GM21737 (cell line): ENCODE measurements around the gene ABCC1.

Experiments used
- ATAC-seq: cut with Tn5 transposase; IDR thresholded peaks from one replicate; pipeline ENCODE4 v1.9.1; 2021; ENCODE audit warnings: mild to moderate bottlenecking, moderate library complexity; ENCODE audit not compliant: unreplicated experiment

Gene ABCC1

DNA sequence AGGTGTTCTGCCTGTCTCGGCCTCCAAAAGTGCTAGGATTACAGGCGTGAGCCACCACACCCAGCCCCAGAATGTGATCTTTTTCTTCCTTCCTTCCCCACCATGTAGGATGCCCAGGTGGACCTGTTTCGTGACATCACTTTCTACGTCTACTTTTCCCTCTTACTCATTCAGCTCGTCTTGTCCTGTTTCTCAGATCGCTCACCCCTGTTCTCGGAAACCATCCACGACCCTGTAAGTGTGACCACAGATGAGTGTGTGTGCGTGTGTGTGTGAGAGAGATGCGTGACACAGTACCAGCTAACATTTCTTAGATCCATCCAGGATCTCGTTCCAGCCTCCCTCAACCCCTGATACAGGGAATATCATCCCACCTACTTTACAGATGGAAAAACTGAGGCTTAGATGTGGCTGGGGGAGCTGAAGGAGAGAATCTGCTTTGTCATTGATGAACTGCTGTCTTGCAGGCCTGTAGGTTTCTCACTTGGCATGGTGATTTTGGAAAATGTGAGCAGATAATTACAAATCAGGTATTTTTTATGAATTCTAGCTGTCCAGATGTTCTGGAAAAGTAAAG lies 67.1 kb downstream of the ABCC1 start:
- no peak for ATAC-seq

DNA sequence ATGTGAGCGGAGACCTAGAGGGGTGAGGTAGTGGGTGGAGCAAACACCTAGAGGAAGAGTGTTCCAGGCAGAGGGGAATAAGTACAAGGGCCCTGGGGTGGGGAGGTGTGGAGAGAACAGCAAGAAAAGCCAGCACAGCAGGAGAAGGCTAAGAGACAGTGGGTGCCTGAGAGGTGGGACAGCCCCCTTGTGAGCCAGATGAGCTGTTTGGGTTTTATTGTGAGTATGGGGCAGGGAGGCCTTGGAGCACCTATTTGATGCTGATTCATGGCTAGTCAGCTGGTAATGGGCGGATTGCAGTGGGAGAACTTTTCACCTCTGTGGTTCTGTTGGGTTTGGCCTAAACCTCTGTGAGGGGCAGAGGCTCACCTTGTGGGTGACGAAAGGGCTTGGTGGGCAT lies 68.4 kb downstream of the ABCC1 start:
- ATAC-seq: no peak

DNA sequence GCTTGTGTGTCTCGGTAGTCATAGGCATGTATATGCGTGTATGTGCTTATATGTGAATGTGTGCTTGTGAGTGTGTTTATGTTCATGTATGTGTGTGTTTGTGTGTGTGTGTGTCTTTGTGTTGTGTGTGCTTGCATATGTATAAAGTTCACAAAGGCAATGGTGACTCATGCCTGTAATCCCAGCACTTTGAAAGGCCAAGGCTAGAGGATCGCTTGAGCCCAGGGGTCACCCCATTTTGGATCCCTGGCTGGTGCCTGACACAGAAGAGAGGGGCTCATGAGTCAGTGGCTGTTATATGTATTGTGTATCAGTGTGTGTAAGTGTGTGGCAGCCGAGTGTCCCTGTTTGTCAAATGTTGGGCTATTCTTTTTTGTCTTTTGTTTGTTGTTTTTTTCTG lies 69.3 kb downstream of the ABCC1 start:
- ATAC-seq: no peak

DNA sequence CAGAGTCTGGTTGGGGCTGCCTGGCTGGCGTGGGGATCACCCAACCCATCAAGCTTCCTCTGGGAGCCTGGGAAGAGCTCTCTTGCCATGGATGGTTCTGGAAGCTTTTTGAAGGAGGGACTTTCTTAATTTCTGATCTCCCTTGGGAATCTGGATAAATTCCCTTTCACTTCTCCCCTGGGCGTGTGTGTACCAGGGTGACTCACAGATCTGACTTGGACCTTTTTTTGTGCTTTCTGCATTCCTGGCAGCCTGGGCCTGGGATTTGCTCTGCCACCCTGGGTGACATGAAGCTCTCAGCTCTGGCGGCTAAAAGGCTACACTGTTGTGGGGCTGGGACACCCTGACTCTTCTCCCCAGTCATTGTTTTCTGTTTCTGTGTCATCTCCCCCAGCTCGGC lies 70.1 kb downstream of the ABCC1 start:
- ATAC-seq: no peak

DNA sequence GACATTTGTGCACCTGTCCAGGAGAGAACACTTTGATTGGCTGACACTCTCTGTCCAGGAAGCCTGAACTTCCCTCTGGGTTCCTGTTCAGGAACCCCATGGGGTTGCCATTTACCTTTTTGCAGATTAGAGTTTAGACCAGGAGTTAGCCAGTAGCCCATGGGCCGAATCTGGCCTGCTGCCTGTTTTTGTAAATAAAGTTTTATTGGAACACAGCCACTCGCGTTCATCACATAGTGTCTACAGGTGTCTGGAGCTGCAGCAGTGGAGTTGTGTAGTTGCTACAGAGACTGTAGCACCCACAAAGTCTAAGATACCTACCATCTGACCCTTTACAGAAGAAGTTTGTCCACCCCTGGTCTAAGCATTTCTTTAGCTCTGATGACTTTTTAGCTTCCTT lies 70.9 kb downstream of the ABCC1 start:
- no peak for ATAC-seq

DNA sequence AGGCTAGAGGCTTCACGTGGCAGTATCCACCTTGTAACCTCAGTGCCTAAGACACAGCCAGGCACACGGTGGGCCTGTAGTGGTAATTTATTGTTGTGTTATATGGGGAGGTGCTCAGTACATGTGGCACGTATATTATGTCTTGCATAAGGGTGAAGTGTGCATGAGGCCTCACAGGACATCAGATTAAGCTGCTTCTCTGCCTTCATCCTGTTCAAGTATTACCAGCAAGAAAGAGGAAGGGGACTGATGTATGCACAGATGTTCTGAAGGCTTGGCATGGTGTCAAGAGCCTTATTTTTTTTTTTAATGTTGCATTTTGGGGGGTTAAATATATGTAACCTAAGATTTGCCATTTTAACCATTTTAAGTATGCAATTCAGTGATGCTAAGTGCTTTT lies 71.6 kb downstream of the ABCC1 start:
- no peak for ATAC-seq

DNA sequence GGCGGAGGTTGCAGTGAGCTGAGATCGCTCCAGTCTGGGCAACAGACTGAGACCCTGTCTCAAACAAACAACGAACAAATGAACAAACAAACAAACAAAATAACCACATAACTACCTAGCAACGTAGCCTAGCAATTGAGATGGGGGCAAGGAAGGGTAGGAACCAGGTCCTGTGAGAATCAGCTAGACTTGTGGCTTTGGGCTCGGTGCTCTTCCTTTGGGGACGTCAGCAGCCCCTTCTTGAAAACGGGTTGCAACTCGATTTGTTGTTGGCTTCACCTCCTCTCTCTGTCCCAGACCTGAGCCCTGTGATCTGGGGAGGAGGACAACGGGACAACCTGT lies 72.2 kb downstream of the ABCC1 start:
- no peak for ATAC-seq

DNA sequence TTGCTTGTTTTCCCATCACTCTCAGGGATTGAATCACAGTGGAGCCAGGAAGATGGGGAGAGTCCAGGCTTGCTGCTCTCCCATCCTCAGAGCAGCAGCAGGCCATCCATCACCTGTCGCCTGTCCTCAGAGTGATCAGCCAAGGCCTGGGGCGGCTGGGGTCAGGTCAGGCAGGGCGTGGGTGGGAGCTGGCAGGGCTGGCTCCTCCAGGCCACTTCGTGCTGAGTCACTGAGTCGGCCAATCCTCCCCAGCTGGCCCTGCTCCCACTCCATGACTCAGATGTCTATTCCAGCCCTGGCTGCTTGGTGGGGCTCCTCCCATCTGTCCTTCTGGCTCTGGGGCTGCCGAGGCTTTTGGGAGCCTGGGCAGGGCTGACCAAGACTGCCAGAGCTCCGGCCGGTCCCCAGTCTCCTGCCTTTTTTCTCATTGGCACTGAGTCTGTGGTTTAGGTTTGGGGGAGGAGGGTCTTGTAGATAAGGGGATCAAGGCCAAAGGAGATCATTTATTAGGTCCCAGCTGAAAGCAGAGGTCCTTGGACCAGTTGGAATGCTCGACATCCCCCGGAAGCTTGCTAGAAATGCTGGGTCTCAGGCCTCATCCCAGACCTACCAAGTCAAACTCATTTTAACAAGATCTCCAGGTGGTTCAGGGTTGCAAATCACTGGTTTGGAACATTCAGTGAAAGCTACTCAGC lies 72.7 kb downstream of the ABCC1 start:
- no peak for ATAC-seq

DNA sequence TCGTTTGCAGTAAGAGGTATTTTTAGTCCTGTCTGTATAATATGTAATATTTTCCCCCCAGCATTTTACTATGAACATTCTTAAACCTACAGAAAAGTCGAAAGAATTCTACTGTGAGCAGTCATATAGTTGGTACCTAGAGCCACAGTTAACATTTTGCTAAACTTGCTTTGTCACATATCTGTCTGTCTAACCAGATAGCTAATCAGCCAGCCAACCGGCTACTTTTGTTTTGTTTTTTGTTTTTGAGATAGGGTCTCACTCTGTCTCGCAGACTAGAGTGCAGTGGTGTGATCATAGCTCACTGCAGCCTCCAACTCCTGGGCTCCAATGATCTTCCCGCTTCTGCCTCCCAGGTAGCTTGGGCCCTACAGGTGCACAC lies 73.3 kb downstream of the ABCC1 start:
- ATAC-seq: no peak

DNA sequence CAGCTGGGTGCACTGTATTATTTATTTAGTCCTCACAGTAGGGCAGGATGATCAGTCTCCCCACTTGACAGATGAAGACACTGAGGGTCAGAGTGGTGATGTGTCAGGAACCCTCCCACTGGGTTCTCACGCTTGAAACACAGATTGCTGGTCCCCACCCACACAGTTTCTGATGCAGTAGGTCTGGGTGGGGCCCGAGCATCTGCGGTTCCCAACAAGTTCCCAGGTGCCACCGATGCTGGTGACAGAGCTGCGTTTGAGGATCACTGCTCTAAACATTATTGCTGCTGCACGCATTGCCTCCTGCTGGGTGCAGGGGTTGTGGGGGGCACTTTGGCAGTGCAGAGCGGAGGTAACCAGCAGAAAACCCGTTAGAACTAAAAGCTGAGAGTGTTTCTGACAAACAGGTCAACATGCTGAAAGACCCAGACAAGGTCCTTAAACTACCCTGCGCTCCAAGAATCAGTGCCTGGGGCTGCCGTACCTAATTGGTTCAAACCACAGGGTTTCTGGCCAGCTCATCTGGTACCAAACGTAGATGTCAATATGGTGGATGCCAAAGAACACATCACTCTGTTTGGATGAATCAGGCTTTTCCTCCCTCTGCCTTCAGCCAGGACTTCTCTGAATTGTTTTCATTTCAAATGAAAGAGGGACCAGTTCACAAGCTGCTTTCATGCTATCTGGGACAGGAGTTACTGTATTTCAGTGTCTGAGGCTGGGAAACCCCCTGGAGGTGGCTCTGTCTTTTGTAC lies 76.0 kb downstream of the ABCC1 start:
- ATAC-seq: no peak

DNA sequence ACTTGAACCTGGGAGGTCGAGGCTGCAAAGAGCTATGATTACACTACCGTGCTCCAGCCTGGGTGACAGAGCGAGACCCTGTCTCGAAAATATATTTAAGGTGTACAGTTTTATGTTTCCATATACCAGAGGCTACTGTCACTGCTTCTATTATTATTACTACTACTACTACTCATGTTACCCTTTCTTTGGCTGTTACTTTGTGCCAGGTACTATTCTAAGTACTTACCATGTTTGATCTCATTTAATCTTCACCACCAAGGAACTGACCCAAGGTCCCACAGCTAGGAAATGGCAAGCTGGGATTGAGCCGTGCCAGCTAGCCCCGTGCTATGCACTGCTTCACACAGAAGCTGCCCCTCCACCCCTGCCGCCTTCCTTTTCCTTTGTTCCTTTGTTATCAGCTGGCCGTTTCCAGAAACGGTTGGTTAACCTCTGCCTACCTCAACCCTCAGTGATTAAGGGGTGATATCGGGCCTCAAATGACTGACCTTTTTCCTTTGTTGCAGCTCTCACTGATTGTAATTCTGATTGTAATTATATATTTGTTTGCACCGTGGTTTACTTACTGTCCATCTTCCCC lies 78.4 kb downstream of the ABCC1 start:
- ATAC-seq: no peak

DNA sequence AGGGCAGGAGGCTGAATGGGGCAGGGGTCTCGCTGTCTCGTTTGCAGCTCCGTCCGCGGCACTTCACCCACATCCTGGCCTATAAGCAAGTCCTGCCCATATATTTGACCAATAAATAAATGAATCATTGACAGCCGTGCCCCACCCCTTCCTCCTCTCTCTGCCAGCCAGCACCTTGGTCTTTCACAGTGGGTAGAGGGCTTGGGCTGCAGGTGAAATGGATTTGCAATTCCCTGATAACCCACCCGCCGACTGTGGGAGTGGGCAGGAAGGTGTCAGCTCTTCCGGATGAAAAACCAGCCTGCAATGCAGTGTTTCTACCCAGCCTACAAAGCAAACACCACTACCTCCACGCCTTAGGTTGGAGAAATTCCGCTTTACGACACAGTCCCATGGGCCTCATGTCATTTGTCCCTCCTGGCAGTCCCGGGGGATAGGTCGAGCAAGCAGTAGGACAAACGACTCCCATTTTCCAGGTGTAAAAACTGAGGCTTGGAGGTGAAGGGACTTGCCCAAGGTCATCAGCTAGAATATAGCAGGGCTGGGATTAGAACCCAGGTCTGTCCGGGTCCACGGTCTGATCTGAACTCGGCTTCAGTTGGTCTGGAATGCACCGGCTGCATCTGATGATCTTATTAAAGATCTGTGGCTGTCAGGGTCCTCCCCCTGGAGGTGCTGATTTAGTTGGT lies 79.0 kb downstream of the ABCC1 start:
- no peak for ATAC-seq

DNA sequence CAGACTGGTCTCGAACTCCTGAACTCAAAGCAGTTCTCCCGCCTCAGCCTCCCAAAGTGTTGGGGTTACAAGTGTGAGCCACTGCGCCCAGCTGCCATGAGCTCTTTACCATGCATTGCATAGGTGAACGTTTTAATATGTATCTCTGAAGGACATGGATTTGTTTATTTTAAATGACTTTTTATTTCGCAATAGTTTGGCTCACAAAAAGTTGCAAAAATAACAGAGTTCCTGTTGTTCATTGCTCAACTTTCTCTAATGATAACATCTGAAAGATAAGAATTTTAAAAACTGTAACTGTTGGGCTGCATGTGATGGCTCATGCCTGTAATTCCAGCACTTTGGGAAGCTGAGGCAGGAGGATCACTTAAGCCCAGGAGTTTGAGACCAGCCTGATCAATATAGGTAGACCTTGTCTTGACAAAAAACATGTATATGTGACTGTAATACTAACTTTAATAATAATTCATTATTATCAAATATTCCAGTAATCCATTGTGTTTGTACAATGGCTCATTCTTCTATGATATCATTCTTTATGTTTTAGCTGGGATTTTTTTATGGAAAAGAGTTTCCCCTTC lies 80.1 kb downstream of the ABCC1 start:
- no peak for ATAC-seq

DNA sequence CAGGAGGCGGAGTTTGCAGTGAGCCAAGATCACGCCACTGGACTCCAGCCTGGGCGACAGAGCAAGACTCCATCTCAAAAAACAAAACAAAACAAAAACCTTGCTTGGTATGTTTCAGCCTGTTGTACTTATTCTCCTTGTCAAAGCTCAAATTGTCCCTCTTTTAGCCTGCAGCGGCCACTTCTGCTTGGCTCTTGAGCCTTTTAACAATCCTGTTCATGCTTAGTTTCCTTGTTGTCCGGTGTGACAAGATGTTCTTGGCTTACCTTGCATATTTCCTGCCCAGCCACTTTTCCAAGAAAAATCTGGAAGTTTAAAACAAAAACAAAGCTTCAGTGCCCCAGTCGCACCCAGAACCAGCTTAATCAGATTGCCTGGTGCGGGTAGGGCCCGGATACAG lies 81.0 kb downstream of the ABCC1 start:
- no peak for ATAC-seq

DNA sequence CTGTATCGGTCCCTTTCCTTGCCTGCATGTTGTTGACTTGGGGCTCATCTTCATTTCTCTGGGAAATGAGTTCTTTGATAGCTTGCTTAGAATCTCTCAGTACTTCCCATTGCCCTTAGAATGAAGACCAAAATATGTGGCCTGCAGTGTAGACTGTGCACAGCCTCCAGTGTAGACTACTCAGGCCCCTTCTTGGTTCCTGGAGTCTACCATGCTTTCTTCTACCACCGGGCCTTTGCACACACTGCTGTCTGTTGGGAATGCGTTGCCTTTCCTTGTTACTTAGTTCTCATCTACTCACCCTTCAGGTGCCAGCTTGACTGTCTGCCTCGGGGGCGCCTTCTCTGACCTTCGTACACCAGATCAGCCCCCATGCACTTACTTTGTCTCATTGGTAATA lies 82.0 kb downstream of the ABCC1 start:
- no peak for ATAC-seq

DNA sequence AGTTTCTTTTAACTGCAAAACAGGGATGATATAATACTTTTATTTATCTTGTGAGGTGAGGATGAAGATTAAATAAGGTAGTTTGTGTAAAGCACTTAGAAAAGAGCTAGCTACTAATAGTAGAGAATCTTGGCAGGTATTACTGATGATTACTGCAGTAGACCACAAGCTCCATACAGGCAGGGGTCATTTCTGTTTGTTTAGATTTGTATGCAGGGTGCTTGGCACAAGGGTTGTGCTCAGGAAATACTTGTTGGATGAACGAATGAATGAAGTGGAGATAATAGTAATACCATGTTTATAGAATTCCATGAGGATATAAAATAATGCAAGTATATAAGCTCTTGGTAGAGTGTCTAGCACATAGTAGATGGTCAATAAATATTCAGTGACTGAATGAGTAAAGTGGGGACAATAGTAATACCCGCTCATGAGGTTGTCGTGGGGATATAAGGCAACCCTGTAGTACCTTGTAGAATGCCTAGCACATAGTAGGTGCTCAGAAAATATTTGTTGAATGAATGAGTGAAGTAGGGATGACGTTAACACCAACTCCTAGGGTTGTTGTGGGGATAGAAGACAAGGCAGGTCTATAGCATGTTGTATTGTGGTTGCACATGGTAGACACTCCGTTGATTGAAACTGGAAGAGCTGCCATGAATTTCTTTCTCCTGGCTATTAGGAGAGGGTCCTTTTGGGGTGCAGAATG lies 83.0 kb downstream of the ABCC1 start:
- ATAC-seq: no peak

DNA sequence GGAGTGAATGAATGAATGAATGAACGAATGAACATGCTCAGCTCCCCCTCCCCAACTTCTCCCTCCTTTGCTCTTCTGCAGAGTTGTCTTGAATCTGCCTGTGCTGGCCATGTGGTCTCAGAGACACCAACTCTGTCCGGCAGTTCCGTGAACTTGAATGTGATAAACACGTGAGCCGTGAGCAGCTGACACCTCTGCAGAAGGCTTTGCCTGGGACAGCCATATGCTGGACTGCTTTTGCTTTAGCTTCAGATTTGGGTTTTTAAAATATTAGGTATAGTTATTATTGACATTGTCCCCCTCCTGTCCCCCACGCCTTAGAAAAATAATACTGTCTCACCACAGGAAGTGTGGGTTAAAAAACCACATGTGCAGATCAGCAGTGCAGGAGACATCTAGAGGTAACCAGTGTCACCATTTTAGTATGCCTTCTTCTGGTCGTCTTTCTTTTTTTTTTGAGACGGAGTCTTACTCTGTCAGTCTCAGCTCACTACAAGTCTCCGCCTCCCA lies 83.8 kb downstream of the ABCC1 start:
- no peak for ATAC-seq

DNA sequence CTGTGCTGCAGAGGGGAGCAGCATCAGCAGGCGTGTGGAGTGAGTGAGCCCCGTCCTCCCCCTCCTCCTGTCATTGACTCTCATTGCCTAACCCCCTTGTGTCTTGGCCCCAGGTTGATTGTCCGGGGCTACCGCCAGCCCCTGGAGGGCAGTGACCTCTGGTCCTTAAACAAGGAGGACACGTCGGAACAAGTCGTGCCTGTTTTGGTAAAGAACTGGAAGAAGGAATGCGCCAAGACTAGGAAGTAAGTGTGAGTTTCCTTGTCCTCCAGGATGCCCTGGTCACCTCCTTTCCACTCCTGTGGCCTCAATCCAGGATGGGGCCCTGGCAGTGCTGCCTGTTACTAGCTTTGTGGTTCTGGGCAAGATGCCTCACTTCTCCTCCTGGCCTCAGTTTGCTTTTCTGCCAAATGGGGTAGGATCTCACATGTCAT lies 87.0 kb downstream of the ABCC1 start:
- ATAC-seq: no peak

DNA sequence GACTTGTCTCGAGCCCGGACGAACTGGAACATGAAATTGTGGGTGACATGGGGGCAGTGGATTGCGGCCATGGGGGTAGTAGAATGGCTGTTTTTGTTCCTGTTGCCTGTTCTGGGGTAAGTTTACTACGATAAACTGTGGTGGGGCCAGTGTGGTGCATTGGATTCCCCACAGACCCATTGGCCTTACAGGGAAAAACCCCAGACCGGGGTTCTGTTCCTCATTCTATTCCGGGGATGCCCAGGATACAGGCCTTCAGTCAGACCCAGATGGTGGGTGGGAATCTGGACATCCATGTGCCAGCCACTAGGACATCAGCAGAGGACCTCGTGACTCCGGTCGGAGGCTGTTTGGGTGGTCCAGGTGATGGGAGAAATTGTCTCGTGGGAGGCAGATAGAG lies 88.1 kb downstream of the ABCC1 start:
- ATAC-seq: no peak

DNA sequence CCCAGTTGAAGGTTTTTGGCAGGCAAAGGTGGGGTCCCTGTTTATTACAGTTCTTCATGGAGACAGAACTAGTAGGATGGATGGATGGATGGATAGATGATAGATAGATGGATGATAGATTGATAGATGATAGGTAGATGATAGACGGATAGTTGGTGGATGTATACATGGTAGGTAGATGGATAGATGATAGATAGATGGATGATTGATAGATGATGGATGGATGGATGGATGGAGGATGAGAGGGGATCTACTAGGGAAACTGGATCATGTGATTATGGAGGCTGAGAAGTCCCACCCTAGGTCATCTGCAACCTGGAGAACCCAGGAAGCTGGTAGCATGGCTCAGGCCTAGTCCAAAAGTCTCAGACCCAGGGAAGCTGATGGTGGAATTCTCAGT lies 88.6 kb downstream of the ABCC1 start:
- ATAC-seq: no peak
